ENCODE results near the gene VAT1L.

The VAT1L gene

DNA sequence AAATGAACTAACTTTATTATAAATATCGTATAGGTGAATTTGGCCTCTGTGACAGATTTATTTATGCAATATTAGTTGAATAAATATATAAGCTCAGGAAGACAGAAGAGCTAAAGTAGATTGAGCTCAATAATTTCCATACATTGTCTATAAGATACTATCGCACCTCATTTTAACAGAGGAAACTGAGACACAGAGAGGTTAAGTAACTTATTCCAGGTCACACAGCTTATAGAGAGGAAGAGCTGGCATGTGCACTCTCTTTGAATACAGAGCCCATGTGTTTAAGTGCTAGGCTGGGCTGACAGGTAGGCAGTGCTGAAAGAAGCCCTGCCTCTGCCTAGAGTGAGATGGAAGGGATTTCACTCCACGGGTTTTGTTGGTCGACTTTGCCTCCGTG, 48.4 kb downstream of the VAT1L start:
- DNase-seq: no peak

DNA sequence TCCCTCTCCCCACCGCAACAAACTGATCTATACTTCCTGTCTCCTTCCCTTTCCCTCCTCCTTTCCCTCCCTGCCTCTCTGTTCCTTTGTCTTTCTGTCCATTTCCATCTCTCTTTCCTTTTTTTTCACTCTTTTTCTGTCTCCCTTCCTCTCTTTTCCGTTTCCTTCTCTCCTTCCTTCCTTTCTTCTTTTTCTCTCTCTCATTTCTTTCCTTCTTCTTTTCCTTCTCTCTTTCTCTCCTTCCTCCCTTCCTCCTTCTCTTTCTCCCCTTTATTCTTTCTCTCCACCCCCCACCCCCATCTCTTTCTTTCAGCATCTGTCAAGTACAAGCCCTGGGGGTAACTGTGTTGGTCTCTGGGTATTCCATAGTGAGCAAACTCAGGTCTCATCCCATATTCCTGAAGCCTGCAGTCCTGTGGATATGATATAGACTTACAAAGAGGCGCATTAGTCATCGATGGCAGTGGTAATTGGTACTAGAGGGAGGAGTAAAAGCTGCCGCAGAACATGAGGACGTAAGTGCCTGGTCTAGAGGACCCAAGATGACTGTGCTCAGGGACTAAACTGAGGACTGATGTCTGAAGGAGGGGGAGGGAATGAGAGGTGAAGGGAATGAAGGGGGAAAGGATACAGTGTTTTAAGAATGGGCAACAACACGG, 50.4 kb downstream of the VAT1L start:
- no peak for DNase-seq

- DNase-seq: no peak
These were observed 51.7 kb downstream of the VAT1L start for GRCh38 chr16:77840093-77840492.

DNA sequence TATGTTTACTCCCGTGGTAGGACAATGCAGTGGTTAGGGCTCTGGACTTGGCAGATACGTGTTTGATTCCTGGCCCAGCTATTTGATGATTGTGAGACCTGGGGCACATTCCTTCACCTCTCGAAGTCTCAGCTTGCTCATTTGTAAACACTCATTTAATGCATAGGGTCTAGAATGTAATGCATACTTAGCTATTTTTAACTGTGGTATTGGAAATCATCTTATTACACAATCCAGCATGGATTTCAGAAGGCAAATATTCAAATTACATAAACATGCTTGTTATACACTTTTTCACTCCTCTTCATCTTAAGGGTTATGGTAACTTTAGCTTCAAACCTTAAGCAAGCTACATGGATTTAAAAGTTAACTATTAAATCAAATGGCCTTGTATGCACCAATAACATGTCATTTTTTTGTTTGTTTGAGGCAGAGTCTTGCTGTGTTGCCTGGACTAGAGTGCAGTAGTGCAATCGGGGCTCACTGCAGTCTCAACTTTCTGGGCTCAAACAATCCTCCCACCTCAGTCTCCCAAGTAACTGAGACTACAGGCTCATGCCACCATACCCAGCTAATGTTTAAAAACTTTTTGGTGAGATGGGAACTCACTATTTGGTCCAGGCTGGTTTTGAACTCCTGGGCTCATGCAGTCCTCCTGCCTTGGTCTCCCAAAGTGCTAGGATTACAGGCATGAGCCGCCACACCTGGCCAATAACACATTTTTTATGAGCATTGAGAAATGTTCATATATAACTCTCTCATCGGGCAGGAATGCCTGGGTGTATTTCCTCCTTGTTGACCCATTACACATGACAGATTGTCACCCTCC, 52.5 kb downstream of the VAT1L start:
- DNase-seq: no peak

DNA sequence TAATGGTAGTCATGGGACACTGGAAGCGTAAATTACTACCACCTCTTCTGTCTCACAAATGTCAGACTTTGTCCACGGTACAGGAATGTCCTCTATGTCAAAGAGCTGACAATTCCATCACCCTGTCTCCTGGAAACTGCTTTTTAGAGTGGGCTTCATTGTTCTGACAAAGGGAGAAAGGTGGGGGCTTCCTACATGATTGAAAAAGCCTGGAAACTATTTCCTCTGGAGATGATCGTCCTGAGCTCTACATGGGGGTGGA, 53.1 kb downstream of the VAT1L start:
- DNase-seq: no peak

DNA sequence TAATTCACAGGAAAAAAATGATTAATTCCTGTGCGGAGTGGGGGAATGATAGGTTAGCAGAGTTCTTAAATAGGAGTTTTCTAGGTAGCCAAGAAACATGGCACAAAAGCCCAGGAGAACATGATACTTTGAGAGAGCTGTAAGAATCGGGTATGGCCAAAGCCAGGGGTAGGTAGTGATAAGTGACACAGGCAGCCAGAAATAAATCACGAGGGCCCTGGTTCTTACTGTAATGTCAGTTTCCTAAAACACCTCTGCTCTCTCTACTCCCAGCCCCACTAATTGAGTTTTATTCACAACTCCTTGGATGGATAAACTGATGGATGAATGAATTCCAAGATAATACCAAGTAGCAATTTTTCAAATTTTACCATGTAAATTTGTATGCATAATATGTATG, 54.1 kb downstream of the VAT1L start:
- DNase-seq: no peak

GRCh38 chr16:77843405-77843804, 55.0 kb downstream of the VAT1L start:
- DNase-seq: no peak

- no peak for DNase-seq
These were observed 56.4 kb downstream of the VAT1L start for GRCh38 chr16:77844801-77845200.

GRCh38 chr16:77849646-77850258, 61.4 kb downstream of the VAT1L start:
- no peak for DNase-seq

- no peak for DNase-seq
These were observed 62.4 kb downstream of the VAT1L start for GRCh38 chr16:77850636-77851333.

DNA sequence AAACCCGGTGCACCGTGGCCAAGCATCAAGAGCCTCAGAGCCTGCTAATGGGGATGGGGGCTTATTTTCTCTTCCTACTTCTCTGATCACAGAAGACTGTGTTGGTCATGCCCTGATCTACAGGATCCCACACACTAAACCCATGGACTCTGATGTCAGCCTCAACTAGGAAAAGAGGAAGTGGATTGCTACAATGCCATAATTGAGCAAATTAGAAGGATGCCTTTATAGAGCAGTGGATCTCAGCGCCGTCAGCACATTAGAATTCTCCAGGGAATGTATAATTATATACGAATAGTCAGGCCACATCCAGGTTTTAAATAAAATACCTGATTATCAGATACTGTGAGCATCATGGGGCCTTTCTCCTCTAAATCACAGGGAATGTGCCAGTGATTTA, 64.8 kb downstream of the VAT1L start:
- DNase-seq: no peak

DNA sequence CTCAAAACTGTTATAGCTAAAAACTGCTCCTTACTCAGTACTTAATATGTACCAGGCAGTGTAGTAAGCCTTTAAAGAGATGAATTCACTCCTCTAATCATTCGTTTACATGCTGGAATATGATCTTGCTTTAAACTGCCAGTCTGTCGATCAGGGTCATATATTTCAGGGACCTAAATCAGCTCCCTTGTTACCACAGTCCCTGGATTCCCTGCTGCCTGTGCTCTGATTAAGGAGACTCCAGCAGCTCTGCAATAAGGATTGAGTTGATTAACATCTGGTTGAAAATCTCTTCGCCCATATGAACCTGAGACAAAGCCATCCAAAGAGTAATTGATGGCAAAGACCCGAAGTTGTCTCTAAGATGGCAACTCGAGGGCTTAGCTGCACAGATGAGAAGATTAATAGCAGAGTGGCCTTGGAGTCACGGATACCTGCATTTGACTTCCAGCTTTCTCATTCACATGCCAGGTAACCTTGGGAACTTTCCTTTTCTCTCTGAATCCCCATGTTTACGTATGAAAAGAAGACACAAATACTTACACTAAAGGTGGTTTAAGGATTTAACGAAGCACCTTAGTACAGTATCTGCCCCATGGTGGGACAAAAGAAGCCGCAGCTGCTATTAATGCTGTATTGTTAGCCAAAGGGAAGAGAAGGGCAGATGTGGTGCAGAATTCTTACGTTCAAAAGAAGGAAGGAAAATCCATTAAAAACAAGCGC, 68.2 kb downstream of the VAT1L start:
- DNase-seq: no peak

- DNase-seq: no peak
These were observed 69.7 kb downstream of the VAT1L start for GRCh38 chr16:77858060-77858459.

DNA sequence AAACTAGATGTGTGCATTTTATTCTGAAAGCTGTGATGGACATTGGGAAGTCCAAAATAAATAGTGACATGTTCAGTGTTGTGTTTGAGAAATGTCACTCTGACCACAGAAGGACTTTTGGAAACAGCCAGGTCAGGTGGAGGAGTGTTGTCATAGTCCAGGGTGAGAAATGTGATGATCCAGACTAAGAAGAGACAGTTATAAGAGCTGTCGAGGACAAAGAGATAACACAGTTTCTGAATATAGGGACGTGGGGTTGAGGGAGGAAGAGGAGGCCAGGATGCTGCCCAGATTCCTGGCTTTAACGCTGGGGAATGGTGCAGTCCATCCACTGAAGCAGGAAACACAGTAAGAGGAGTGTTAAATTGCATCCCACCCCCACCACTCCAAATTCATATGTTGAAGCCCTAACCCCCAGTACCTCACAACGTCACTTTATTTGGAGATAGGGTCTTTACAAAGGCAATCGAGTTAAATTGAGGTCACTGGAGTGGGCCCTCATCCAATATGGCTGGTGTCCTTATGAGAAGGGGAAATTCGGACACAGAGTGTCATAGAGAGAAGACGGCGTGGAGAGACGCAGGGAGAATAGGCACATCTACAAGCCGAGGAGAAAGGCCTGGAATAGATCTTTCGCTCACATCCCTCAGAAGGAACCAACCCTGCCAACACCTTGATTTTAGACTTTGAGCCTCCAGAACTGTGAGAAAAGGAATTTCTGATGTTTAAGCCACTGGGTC, 71.3 kb downstream of the VAT1L start:
- no peak for DNase-seq

- DNase-seq: no peak
These were observed 72.6 kb downstream of the VAT1L start for GRCh38 chr16:77860953-77861352.

DNA sequence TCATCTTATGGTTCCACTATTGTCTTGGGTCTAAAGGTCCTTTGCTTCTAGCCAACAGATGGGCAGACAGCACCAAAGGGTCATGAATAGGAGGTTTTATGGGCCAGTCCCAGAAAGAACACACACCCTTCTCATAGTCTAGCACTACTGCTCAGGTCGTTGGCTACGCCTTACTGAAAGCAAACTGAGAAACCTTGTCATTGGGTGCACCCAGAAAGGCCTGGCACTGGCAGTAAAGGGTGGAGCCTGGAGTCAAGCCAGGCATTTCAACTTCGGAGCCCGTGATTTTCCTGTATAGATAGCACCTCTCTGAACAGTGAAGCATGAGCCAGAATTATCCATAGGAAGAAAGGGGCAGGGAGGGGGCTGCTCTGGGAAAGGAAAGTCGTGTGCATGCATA, 74.9 kb downstream of the VAT1L start:
- DNase-seq: no peak

GRCh38 chr16:77866752-77867151, 78.4 kb downstream of the VAT1L start:
- no peak for DNase-seq

- no peak for DNase-seq
These were observed 79.7 kb downstream of the VAT1L start for GRCh38 chr16:77868052-77868451.

- DNase-seq: no peak
These were observed 80.1 kb downstream of the VAT1L start for GRCh38 chr16:77868478-77868877.

GRCh38 chr16:77869997-77870813, 81.8 kb downstream of the VAT1L start:
- no peak for DNase-seq

- DNase-seq: no peak
These were observed 83.6 kb downstream of the VAT1L start for GRCh38 chr16:77871932-77872331.

DNA sequence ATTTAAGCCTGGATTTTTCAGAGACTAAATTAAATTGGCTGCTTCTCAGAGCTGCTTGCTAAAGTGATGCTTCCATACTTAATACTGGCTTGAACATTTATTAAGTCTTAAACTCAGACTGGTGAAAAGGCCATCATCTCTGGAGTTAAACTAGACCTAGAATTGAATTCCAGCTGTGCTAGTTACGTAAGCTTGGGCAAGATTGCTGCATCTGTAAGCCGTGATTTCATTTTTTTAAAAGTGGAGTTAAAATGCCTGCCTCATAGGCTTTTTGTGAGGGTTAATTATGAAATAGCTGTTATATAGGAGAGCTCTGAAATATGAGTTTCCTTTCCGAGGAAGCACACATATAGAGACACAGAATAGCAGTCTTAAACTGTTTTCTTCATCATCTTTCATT, 84.7 kb downstream of the VAT1L start:
- DNase-seq: no peak
